VCaP (cell line): Measurements from ENCODE around the gene C12orf57.

Source experiments
- H3K27ac ChIP-seq: fragments of 450-650 bp; 2 replicates; pipeline ENCODE4 v1.5.1; 2017
- TF ChIP-seq, protein P1 (sequence below): fragments of 450-650 bp; conservative IDR thresholded peaks from 2 replicates; pipeline ENCODE4 v1.5.1; 2017; ENCODE audit warnings: mild to moderate bottlenecking, moderate library complexity

The C12orf57 gene

DNA sequence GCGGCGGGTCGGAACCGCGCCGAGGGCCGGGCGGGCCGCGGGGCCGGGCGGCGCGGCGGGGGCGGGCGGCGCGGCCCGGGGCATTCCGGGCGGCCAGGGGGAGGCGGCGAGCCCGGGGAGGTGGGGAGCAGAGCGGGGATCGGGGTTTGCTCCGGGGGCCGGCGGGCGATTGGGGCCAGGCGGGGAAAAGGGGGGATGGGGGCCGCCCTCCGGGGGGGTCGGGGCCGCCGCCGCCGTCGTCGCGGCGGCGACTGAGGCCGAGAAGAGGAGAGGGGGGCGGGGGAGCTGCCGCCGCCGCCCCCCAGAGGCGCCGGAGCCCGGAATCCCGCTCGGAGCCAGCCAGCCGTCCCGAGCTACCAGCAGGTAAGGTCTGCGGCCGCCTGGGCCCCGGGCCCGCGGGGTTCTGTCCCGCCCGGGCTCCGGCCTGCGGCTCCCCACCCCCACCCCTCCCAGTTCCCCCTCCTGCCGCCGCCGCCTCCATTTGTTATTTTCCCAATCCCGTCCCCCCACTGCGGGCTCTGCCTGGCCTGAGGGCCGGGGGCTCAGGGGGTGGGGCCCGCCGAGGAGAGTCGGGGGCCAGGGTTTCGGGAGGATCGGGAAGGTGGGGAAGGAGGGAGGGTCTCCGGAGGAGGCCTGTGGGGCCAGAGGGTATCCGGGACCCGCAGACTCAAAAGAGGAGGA is 15.7 kb upstream of the C12orf57 start:
- peak overlapping the region; percentile 96 for H3K27ac ChIP-seq
- TF ChIP-seq, protein P1, sequence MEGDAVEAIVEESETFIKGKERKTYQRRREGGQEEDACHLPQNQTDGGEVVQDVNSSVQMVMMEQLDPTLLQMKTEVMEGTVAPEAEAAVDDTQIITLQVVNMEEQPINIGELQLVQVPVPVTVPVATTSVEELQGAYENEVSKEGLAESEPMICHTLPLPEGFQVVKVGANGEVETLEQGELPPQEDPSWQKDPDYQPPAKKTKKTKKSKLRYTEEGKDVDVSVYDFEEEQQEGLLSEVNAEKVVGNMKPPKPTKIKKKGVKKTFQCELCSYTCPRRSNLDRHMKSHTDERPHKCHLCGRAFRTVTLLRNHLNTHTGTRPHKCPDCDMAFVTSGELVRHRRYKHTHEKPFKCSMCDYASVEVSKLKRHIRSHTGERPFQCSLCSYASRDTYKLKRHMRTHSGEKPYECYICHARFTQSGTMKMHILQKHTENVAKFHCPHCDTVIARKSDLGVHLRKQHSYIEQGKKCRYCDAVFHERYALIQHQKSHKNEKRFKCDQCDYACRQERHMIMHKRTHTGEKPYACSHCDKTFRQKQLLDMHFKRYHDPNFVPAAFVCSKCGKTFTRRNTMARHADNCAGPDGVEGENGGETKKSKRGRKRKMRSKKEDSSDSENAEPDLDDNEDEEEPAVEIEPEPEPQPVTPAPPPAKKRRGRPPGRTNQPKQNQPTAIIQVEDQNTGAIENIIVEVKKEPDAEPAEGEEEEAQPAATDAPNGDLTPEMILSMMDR = no peak

DNA sequence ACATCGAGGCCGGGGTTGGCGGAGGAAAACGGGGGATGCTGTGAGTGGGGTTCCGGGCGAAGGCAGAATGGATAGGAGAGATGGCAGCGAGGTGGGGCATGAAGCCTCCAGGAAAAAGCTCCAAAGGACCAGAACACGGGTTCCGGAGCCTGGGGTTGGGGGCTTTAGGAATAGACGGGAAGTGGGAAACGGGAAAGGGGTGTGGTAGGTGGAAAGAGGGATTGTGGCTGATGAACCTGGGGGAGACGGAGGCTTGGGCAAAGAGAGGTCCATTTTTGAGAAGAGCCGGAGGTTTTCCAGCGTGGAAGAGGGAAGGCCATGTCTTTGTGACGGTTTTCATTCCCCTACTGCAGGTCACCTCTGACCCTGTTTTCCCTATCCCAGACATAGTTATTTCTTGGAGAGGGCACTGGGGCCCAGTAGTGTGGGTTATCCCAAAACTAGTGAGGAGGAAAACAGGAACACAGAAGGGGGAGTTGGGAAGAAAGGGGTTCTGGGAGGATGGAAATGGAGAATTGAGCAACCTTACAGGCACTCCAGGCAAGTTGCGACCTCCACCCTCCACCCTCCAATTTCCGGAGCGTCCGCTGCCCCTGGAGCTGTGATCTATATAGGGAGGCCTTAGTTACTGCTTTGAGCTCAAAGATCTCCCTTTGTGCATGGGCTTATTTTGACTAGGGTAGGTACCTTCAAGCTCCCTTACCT is 15.0 kb upstream of the C12orf57 start:
- TF ChIP-seq, protein P1 = no peak
- peak overlapping the region; percentile 96 for H3K27ac ChIP-seq

DNA sequence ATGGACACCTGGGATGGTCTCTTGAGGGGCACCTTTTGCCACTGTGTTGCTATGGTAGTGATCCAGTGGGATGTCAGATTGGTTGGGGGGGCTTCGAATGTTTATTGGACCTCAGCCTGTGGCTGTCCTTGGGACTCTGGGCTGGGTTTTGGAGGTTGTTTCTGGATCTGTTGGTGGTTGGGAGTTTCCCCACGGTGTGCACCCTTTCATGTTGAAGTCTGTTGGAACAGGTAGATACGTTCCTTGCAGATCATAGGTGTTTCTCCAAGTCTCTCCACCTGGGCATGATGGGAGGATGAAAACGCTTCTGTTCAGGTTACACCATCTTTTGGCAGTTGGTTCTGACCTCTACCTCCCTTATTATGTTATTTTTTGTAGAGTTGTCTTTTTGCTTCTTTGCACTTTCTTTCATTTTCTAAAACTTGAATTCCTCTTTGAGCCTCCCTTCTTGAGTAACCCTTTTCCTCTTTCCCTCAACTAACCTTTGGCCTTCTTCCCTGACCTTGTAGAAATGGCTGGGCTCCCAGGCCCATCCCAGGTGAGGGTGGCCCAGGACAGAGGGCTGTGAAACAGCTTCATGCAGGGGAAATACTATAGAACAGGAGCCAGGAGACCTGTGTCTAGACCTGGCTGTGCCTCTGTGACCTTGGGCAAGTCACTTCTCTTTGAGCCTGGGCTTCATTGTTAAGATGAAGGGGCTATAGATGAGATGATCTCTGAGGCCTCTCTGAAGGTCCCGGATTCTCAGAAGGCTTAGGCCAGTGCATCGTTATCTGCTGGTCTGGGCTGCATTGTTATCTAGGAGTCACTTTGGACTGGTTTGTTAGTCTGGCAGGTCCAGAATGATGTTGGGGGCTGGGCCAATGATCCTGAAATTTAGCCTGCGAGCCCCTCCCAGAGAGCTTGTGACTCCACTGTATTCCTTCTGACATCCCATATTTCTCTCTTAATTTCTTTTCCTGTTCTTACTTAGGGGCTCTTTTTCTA is 14.1 kb upstream of the C12orf57 start:
- peak overlapping the region; percentile 96 for H3K27ac ChIP-seq
- TF ChIP-seq, protein P1 = no peak

DNA sequence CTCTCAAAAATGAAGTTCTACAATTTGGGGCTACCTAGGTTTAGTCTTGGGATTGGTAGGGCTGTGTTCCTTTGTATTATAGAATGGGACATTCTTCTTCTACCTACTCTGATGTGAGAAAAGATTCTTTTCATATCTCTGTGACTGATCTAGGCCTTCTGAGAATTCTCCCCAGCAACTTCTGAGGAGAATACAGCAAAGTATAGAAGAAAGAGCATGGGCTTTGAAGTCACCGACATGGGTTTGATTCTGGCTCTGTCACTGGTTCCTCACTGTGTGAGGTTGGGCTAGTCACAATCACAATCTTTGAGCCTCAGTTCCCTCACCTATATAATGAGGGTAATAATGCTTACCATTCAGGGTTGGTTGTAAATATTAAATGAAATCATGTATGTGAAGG is 11.1 kb upstream of the C12orf57 start:
- H3K27ac ChIP-seq = no peak overlapping the region
- TF ChIP-seq, protein P1 = no peak

DNA sequence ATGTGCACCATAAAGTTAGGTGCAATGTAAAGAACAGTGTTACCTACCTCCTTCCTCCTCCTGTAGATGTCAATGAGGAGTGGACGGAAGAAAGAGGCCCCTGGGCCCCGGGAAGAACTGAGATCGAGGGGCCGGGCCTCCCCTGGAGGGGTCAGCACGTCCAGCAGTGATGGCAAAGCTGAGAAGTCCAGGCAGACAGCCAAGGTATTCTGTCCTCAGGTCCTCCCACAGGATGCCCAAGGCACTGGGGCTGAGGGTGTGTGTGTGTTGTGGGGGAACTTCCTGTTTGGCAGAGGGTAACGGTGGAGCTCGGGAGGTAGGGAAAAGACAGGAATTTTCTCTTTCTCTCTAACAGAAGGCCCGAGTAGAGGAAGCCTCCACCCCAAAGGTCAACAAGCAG is 9.7 kb upstream of the C12orf57 start:
- H3K27ac ChIP-seq = peak overlapping the region; percentile 19
- TF ChIP-seq, protein P1 = no peak

DNA sequence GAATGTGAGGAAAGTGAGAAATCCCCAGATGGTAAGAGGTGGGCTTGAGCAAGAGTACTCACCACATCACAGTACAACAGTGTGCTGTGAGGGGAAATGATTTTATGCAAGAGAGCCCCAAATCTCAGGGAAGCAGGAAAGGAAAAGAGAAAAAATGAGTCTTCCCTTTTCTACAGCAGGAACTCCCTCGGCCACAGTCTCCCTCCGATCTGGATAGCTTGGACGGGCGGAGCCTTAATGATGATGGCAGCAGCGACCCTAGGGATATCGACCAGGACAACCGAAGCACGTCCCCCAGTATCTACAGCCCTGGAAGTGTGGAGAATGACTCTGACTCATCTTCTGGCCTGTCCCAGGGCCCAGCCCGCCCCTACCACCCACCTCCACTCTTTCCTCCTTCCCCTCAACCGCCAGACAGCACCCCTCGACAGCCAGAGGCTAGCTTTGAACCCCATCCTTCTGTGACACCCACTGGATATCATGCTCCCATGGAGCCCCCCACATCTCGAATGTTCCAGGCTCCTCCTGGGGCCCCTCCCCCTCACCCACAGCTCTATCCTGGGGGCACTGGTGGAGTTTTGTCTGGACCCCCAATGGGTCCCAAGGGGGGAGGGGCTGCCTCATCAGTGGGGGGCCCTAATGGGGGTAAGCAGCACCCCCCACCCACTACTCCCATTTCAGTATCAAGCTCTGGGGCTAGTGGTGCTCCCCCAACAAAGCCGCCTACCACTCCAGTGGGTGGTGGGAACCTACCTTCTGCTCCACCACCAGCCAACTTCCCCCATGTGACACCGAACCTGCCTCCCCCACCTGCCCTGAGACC is 8.2 kb upstream of the C12orf57 start:
- H3K27ac ChIP-seq = peak overlapping the region; percentile 97; the same call in 1 of the 2 replicates
- TF ChIP-seq, protein P1 = no peak
